Activated T-cell treated with anti-CD3 and anti-CD28 coated beads for 1 hour (primary cell): ENCODE results near the gene MYO1A.
"Not testable (repeated sequence)": the region's sequence is repeated elsewhere in the genome, so short reads cannot be mapped to it uniquely, and the experiment has no call there.

Source experiments
- DNase-seq: peaks from one replicate; pipeline ENCODE4 v3.0.0-alpha.2; 2020; ENCODE audit warnings: low read depth

MYO1A gene

DNA sequence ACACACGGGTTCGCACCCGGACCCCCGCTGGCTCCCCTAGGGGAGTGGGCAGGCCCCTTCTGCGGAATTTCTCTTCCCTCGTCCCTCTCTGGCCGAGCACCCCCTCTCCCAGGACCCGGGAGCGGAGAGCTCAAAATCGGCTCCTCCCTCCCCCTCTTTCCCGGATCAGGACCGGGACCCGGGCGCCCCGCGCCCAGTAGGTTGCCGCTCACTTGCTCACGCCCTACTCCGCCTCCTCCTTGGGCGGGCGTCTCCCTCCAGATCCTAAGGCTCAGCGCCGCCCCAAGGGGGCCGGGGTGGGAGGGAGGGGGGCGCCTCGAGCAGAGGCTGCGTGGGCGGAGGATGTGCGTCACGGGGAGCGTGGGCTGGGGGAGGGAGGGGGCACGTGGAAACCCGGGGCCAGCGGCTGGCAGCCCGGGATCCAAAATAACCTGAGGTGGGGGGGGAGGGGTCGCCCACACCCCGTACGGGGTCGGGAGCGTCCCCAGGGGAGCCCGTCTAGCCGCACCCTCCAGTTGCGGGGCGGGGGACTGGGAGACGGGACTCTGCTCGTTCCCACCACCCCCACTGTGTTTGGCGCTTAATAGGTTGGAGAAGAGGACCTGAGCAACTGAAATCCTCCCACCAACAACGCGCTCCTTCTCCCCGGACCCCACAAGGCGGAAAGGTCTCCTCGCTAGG, 37.2 kb upstream of the MYO1A start:
- peak; percentile 93 for DNase-seq

DNA sequence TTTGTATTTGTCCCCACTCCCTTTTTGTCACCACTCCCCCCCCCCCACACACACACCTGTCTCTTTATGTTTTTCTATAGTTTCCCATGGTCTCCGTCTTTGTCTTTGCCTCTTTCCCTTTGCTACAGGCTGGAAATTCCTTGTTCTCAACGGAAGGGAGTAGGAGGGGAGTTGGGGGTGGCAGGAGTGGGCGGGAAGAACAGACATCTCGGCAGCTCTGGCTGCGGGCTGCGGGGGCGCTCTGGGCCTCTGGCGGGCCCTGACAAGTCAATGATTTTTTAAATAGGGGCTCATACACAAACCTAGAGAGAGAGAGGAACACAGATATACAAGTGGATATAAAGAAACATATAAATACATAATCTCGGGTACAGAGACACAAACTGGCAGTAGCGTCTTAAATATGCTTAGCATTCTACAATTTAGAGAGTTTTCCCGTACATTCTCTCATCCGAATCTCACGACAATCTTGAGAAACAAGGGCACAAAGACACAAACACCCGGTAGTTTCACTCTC, 36.6 kb upstream of the MYO1A start:
- DNase-seq: peak; percentile 39

GRCh38 chr12:57085999-57086492, 36.1 kb upstream of the MYO1A start:
- DNase-seq: no peak

- DNase-seq: no peak
These were observed 30.9 kb upstream of the MYO1A start for GRCh38 chr12:57080855-57081254.

DNA sequence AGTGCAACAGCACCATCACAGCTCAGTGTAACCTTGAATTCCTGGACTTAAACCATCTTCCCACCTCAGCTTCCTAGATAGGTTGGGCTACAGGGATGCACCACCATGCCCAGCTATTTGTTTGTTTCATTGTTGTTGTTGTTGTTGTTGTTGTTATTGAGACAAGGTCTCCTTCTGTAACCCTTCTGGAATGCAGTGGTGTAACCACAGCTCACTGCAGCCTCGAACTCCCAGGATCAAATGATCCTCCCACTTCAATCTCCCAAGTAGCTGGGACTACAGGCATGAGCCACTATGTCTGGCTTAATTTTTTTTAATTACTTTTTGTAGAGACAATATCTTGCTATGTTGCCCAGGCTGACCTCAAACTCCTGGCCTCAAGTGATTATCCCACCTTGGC, 29.9 kb upstream of the MYO1A start:
- DNase-seq: no peak

DNA sequence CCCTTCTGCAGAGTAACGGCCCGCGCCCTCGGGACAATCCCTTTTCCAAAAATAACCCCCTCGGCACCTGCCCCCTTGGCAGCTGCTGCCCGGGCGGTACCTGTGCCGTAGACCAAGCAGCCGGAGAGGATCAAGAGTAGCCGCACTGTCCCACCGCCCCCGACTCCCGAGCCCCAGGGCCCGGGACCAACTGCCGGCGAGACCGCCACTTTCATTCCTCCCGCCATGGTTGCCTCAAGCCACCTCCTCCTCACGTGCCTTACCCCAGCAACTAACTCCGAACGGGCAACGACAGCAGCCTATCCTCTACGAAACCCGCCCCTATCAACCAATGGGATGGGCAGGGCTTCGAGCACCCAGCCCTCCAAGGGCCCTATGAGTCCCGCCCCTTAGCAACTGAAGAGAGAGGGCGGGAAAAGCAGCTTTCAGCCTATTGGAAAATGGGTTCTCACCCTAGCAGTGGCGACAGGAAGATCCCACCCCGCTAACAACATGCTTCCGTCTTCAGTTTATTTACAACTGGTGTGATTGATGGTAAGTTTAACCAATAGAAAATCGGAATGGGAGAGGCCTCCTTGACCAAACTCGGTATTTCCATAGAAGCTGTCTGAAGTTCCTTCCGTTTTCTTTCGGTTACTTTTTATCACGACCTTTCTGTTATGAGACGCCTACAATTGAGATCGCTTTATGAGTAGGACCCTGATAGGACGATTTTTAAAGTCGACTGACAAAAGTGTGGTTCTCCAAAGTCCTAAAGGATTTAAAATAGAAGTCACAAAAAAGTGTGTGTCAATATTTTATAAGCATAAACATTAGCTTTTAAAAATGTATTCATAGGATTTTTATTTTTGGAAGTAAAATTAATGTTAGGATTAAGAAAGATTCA, 28.8 kb upstream of the MYO1A start, which contains the start of gene NEMP1:
NEMP1 (minus strand) TSS at position 273 of the 886 bp plus-strand sequence; CDS start at position 227, 46 bp downstream.
- peak; percentile 84 for DNase-seq

DNA sequence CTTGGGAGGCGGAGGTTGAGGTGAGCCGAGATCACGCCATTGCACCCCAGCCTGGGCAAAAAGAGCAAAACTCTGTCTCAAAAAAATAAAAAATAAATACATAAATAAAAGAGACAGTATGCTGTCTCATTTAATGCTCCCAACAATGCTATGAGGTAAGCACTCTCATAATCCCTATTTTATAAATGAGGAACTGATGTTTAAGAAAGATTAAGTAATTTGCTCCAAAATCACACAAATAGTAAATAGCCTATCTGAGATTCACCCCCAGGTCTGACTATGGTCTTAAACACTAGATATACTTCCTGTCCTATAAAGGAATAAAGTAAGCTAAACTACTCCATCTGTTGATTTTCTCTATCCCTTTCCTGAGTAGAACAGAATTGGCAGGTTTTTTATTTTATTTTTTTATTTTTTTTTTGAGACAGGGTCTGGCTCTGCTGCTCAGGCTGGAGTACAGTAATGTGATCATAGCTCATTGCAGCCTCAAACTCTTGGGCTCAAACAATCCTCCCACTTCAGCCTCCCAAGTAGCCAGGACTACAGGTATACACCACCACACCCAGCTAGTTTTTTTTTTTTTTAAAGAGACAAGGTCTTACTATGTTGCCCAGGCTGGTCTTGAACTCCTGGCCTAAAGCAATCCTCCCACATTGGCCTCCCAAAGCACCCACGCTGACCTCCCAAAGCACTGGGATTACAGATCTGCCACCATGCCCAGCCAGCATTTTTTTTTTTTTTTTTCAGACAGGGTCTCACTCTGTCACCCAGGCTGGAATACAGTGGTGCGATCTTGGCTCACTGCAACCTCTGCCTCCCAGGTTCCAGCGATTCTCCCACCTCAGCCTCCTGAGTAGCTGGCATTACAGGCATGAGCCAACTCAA, 23.9 kb upstream of the MYO1A start:
- not testable (repeated sequence) for DNase-seq

- no peak for DNase-seq
These were observed 22.7 kb upstream of the MYO1A start for GRCh38 chr12:57072661-57073060.

GRCh38 chr12:57069523-57069922, 19.6 kb upstream of the MYO1A start:
- DNase-seq: no peak

GRCh38 chr12:57066245-57066644, 16.3 kb upstream of the MYO1A start:
- DNase-seq: no peak

GRCh38 chr12:57063991-57064685, 14.2 kb upstream of the MYO1A start:
- DNase-seq: no peak

DNA sequence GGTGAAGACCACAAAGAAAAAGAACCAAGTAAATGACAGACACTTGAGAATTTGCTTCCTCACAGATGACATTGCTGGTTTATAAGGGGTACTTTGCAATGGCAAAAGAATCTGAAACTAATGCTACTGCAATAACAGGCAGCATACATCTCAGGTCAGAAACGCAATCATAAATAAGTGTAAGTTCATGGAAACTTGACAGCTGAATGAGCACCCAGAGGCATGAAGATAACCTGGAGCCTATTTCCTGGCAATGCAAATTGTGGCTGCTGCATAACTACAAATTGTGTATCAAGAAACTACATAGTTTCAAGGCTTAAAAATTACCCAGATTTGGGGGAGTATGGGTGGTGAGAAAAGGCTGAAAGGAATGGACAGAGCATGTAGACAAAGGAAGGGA, 8.5 kb upstream of the MYO1A start:
- DNase-seq: no peak

DNA sequence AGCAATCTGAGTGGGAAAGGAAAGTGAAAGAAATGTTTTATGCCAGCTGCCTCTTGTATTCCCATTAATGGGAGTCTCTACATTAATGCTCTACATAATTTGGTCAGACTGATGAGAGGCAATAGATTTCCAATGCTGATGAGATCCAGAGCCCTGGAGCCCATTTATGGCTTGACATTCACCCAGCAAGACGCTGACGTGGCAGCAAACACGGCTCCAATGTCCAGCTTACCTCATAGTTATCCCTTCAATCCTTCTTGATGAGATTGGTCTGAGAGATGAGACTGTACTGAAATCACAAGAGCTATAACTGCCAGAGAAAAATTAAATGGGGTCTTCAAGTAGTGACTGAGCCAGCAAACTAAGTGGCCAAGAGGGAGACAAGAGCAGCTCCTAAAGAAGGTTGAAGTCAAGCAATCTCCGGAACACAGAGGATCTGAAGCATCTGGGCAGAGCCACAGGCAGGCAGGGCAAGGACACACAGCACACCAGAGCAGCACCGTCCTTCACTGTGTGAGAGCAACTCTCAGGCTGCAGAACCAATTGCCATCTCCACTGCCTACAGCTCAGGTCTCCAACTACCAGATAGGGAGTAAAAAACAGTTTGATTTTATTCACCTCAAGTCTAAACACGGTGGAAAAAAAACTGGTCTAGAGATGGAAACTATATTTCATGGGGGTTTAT, 7.3 kb upstream of the MYO1A start:
- no peak for DNase-seq

- no peak for DNase-seq
These were observed 5.9 kb upstream of the MYO1A start for GRCh38 chr12:57055824-57056223.

DNA sequence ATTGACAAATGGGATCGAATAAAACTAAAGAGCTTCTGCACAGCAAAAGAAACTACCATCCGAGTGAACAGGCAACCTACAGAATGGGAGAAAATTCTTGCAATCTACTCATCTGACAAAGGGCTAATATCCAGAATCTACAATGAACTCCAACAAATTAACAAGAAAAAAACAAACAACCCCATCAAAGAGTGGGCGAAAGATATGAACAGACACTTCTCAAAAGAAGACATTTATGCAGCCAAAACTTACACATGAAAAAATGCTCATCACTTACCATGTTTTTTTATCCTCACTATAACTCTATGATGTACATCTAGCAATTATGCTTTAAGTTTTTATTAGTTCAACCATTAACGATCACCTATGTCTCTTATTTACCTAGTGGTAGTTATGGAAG, 4.0 kb upstream of the MYO1A start:
- not testable (repeated sequence) for DNase-seq

DNA sequence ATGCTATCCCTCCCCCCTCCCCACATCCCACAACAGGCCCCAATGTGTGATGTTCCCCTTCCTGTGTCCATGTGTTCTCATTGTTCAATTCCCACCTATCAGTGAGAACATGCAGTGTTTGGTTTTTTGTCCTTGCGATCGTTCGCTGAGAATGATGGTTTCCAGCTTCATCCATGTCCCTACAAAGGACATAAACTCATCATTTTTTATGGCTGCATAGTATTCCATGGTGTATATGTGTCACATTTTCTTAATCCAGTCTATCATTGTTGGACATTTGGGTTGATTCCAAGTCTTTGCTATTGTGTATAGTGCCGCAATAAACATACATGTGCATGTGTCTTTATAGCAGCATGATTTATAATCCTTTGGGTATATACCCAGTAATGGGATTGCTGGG, 3.2 kb upstream of the MYO1A start:
- DNase-seq: not testable (repeated sequence)

GRCh38 chr12:57051011-57051410, 1.1 kb upstream of the MYO1A start:
- DNase-seq: no peak

- DNase-seq: no peak
These were observed 846 bp downstream of the MYO1A start for GRCh38 chr12:57049119-57049446.

- no peak for DNase-seq
These were observed 1.4 kb downstream of the MYO1A start for GRCh38 chr12:57048423-57049118.

DNA sequence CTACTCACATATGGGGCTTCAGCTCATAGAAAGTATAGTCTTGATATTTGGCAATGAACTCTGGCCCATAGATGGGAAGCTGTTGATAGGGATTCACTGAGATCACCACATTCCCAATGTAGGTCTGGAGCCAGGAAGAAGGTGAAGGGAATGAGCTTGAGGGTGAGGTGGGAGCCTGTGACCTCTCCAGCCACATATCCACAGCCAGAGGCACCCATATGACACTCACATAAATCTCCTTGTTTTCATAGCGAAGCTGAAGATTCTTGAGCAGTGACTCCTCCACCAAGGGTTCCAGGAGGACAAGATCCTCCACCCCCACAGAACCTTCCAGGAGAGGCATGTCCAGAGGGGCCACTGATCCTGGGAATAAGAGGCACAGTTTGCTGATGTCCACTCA, 1.9 kb downstream of the MYO1A start:
- no peak for DNase-seq
